Thoracic aorta (tissue), 2 donors: Measurements from ENCODE around the gene PUSL1. TPM values are rescaled to one million over a fixed set of nuclear protein-coding genes. Genes with fewer than 3 reads are reported as not detected.
A peak's percentile ranks its signal among the peaks of the same experiment; 100 is the strongest.

Experiments used
- ATAC-seq: fragments of 150-250 bp; one replicate; pipeline ENCODE4 v1.8.0; 2017; ENCODE audit warnings: low read depth; ENCODE audit not compliant: insufficient number of reproducible peaks, low FRiP score
- DNase-seq: peaks from one replicate; pipeline ENCODE4 v3.0.0-alpha.2; 2020; ENCODE audit warnings: low spot score
- H3K27ac ChIP-seq, 2 donors: fragments of 200-600 bp; sonication (generic); 1 replicate in 1 of 2; 2 replicates in 1 of 2; pipeline ENCODE4 v1.5.1; 2016; ENCODE audit warnings: mild to moderate bottlenecking in 2 of 2, moderate library complexity in 2 of 2
- H3K27me3 ChIP-seq: fragments of 200-600 bp; sonication (generic); replicated peaks from 2 replicates; pipeline ENCODE4 v1.6.0; 2016; ENCODE audit warnings: mild to moderate bottlenecking; ENCODE audit not compliant: insufficient read depth
- H3K36me3 ChIP-seq: fragments of 200-600 bp; sonication (generic); one replicate; pipeline ENCODE4 v1.5.1; 2016
- H3K4me1 ChIP-seq, 2 donors: fragments of 200-600 bp; sonication (generic); 1 replicate in 1 of 2; 2 replicates in 1 of 2; pipeline versions ENCODE4 v1.5.1 to v1.6.0; 2016; ENCODE audit warnings: low read depth in 2 of 2, mild to moderate bottlenecking in 1 of 2; ENCODE audit not compliant: control insufficient read depth in 1 of 2
- H3K4me3 ChIP-seq: fragments of 200-600 bp; sonication (generic); 2 replicates; pipeline ENCODE4 v1.5.1; 2016; ENCODE audit warnings: mild to moderate bottlenecking
- H3K9me3 ChIP-seq: fragments of 200-600 bp; sonication (generic); 2 replicates; pipeline ENCODE4 v1.5.1; 2016
- total RNA-seq, 2 donors: library from RNA; depleted of rRNA; stranded (reverse); fragments of >200 nt; gene quantifications; one replicate each; pipeline versions ENCODE4 v1.1.0 to v1.2.3, GENCODE V29; 2016
- TF ChIP-seq, protein P1 (sequence below): fragments of 200-600 bp; sonication (generic); IDR thresholded peaks from one replicate; pipeline ENCODE4 v1.5.1; 2019; ENCODE audit warnings: antibody characterized with exemption

Gene PUSL1
- total RNA-seq, 2 donors from 2014 or later, result 22.1 to 22.6 TPM

DNA sequence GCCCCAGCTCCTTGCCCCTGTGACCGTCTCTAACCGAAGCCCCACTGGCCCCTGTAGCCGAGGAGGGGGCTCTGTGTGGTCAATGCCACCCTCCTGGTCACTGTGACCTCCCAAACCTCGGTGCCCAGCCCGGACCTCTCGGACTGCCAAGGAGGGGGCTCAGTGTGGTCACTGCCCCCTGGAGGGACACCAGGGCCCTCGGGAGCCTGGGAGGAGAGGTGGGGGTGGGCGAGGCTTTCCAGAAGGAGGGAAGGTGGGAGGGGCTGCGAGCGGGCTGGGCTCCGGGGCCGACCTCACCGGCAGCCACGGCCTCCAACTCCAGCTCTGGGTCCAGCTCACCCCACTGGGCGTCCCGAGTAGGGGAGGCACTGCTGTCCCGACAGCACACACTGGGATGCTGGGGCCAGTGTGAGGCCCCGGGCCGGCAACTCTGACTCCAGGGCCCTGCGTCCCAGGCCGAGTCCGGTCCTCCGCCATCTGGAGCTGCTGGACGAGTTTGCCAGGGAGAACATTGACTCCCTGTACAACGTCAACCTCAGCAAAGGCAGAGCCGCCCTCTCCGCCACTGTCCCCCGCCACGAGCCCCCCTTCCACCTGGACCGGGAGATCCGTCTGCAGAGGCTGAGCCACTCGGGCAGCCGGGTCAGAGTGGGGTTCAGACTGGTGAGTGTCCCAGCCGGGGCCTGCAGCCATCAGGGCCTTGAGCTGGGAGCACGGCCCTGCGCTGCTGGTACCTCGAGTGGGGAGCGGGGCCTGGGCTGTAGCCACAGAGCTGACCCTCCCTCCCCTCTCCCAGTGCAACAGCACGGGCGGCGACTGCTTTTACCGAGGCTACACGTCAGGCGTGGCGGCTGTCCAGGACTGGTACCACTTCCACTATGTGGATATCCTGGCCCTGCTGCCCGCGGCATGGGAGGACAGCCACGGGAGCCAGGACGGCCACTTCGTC, 21.8 kb upstream of the PUSL1 start:
- Histone ChIP-seq H3K27me3 (no peaks in the 10 kb centered on the region), H3K36me3 (no peaks in the 10 kb centered on the region), H3K9me3 (no peaks in the 10 kb centered on the region), H3K4me3 (no peak overlapping the region), H3K4me1 (peaks cover 0 to 13% of the 10 kb centered on the region in 2 donors), H3K27ac (no peak overlapping the region)
- TF ChIP-seq, protein P1, sequence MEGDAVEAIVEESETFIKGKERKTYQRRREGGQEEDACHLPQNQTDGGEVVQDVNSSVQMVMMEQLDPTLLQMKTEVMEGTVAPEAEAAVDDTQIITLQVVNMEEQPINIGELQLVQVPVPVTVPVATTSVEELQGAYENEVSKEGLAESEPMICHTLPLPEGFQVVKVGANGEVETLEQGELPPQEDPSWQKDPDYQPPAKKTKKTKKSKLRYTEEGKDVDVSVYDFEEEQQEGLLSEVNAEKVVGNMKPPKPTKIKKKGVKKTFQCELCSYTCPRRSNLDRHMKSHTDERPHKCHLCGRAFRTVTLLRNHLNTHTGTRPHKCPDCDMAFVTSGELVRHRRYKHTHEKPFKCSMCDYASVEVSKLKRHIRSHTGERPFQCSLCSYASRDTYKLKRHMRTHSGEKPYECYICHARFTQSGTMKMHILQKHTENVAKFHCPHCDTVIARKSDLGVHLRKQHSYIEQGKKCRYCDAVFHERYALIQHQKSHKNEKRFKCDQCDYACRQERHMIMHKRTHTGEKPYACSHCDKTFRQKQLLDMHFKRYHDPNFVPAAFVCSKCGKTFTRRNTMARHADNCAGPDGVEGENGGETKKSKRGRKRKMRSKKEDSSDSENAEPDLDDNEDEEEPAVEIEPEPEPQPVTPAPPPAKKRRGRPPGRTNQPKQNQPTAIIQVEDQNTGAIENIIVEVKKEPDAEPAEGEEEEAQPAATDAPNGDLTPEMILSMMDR, result no peak
- no peak for DNase-seq
- no peak for ATAC-seq

DNA sequence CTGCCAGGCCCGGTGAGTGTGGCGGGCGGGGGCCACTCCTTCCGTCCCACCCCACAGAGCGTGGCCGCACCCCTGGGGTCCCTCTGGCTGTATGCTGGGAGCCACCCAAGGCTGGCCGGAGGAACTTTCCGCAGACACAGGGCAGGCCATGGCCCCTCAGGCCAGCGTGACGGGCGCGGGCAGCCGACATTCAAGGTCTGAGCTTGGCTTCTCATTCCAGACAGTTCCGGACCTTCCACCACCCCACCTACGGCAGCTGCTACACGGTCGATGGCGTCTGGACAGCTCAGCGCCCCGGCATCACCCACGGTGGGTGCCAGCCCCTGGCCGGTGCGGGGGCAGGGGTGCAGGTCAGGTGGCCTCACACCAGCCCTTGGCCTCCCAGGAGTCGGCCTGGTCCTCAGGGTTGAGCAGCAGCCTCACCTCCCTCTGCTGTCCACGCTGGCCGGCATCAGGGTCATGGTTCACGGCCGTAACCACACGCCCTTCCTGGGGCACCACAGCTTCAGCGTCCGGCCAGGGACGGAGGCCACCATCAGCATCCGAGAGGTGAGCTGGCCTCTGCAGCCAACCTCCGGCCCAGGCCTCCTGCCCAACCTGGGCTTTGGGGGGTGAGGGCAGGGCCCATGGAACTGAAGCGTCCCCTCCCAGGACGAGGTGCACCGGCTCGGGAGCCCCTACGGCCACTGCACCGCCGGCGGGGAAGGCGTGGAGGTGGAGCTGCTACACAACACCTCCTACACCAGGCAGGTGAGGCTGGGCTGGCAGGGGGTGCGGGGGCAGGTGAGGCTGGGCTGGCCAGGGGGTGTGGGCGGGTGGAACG, 20.9 kb upstream of the PUSL1 start:
- Histone ChIP-seq H3K9me3 (no peaks in the 10 kb centered on the region), H3K27ac (no peak overlapping the region), H3K27me3 (no peaks in the 10 kb centered on the region), H3K4me3 (no peak overlapping the region), H3K4me1 (peaks cover 0 to 15% of the 10 kb centered on the region in 2 donors), H3K36me3 (no peaks in the 10 kb centered on the region)
- TF ChIP-seq, protein P1, result no peak
- ATAC-seq, result no peak
- DNase-seq, result no peak

DNA sequence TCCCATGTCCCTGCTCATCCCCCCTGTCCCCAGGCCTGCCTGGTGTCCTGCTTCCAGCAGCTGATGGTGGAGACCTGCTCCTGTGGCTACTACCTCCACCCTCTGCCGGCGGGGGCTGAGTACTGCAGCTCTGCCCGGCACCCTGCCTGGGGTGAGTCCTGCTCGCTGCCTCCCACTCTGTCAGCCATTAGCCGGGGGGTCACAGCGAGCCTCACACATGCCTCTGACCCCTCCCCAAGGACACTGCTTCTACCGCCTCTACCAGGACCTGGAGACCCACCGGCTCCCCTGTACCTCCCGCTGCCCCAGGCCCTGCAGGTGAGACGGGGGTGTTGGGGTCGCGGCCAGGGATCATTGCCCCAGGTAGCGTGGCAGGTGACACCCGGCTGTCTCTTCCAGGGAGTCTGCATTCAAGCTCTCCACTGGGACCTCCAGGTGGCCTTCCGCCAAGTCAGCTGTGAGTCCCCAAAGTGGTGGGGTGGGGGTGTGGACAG, 18.1 kb upstream of the PUSL1 start:
- H3K4me3 ChIP-seq, result no peak overlapping the region
- DNase-seq (no peak), ATAC-seq (no peak)
- no peaks in the 10 kb centered on the region for H3K9me3 ChIP-seq
- no peaks in the 10 kb centered on the region for H3K27me3 ChIP-seq
- TF ChIP-seq, protein P1, result peak; percentile 60
- H3K27ac ChIP-seq, result no peak overlapping the region
- peaks cover 0 to 15% of the 10 kb centered on the region in 2 donors for H3K4me1 ChIP-seq
- no peaks in the 10 kb centered on the region for H3K36me3 ChIP-seq

DNA sequence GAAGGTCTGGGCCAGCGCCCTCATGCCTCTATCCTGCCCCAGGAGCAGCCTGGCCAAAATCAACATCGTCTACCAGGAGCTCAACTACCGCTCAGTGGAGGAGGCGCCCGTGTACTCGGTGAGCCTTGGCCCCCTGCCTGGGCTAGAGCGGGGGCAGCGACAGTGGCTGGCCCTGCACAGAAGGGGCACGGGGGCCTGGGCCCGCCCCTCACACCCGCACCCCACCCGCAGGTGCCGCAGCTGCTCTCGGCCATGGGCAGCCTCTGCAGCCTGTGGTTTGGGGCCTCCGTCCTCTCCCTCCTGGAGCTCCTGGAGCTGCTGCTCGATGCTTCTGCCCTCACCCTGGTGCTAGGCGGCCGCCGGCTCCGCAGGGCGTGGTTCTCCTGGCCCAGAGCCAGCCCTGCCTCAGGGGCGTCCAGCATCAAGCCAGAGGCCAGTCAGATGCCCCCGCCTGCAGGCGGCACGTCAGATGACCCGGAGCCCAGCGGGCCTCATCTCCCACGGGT, 17.3 kb upstream of the PUSL1 start:
- Histone ChIP-seq H3K27me3 (no peaks in the 10 kb centered on the region), H3K4me3 (no peak overlapping the region), H3K4me1 (peaks cover 0 to 15% of the 10 kb centered on the region in 2 donors), H3K36me3 (no peaks in the 10 kb centered on the region), H3K9me3 (no peaks in the 10 kb centered on the region), H3K27ac (no peak overlapping the region)
- TF ChIP-seq, protein P1, result no peak
- ATAC-seq (no peak), DNase-seq (no peak)
